GM06990 (cell line): Measurements from ENCODE around the gene ANK2.
A peak's percentile ranks its signal among the peaks of the same experiment; 100 is the strongest.

Source experiments
- DNase-seq: peaks from one replicate; pipeline ENCODE4 v3.0.0-alpha.2; 2011; ENCODE audit not compliant: insufficient read length; ENCODE audit errors: extremely low read depth
- H3K27me3 ChIP-seq: replicated peaks from 2 replicates; pipeline ENCODE4 v1.6.0; 2011; ENCODE audit warnings: low read length; ENCODE audit not compliant: control insufficient read depth, insufficient read depth
- H3K36me3 ChIP-seq: 2 replicates; pipeline ENCODE4 v1.5.1; 2011; ENCODE audit warnings: low read length; ENCODE audit not compliant: control insufficient read depth, insufficient read depth
- H3K4me3 ChIP-seq: replicated peaks from 2 replicates; pipeline ENCODE4 v1.5.1; 2011; ENCODE audit warnings: low read depth, mild to moderate bottlenecking, control low read depth, low read length
- TF ChIP-seq, protein P1 (sequence below): IDR thresholded peaks from 2 replicates; pipeline ENCODE4 v1.5.1; 2011; ENCODE audit warnings: low read length, control low read depth, mild to moderate bottlenecking, inconsistent platforms; ENCODE audit not compliant: insufficient read depth, poor library complexity, severe bottlenecking

The ANK2 gene

GRCh38 chr4:113144091-113144490, 94.6 kb downstream of the ANK2 start:
- TF ChIP-seq, protein P1, sequence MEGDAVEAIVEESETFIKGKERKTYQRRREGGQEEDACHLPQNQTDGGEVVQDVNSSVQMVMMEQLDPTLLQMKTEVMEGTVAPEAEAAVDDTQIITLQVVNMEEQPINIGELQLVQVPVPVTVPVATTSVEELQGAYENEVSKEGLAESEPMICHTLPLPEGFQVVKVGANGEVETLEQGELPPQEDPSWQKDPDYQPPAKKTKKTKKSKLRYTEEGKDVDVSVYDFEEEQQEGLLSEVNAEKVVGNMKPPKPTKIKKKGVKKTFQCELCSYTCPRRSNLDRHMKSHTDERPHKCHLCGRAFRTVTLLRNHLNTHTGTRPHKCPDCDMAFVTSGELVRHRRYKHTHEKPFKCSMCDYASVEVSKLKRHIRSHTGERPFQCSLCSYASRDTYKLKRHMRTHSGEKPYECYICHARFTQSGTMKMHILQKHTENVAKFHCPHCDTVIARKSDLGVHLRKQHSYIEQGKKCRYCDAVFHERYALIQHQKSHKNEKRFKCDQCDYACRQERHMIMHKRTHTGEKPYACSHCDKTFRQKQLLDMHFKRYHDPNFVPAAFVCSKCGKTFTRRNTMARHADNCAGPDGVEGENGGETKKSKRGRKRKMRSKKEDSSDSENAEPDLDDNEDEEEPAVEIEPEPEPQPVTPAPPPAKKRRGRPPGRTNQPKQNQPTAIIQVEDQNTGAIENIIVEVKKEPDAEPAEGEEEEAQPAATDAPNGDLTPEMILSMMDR, result no peak
- H3K4me3 ChIP-seq, result no peak overlapping the region
- no peaks in the 10 kb centered on the region for H3K36me3 ChIP-seq
- H3K27me3 ChIP-seq, result no peaks in the 10 kb centered on the region
- DNase-seq, result no peak

- DNase-seq, result no peak
- TF ChIP-seq, protein P1, result no peak
- Histone ChIP-seq H3K27me3 (no peaks in the 10 kb centered on the region), H3K4me3 (no peak overlapping the region), H3K36me3 (no peaks in the 10 kb centered on the region)
Observed at GRCh38 chr4:113145147-113145518, 95.7 kb downstream of the ANK2 start.

DNA sequence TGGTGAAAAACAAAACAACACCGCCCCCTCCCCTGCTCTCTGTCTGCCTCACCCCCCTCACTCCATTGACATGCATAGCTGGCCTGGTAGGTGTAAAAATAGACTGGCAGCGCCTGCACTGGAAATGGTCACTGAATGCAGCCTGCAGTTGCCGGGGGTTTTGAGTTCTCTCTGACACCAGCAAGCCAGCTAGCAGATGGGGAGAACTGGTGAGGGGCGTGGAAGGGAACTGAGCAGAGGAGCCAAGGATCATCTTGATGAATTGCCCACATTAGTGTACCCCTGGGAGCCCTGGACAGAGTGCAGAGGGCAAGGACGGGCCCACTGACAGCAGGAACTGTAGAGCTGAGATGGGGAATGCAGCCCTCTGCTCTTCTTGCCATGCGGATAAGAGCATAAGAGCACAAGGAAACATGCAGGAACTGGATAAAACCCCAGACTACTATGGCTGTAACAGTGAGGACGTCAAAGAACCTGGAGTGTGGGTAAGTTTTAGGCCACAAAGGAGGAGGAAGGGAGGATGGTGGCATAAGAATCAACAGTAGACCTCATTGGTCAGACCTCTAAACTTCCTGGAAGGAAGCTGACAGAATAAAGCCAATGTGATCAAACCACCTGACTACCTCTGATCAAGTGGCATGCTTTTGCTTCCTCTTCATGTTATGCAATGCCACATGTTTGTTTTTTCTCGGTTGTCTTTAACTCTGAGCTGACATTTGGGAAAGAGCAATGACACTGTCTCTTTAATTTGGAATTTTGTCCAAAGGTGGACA, 96.3 kb downstream of the ANK2 start:
- Histone ChIP-seq H3K27me3 (no peaks in the 10 kb centered on the region), H3K4me3 (no peak overlapping the region), H3K36me3 (no peaks in the 10 kb centered on the region)
- peak; percentile 5 for DNase-seq
- TF ChIP-seq, protein P1, result no peak

DNA sequence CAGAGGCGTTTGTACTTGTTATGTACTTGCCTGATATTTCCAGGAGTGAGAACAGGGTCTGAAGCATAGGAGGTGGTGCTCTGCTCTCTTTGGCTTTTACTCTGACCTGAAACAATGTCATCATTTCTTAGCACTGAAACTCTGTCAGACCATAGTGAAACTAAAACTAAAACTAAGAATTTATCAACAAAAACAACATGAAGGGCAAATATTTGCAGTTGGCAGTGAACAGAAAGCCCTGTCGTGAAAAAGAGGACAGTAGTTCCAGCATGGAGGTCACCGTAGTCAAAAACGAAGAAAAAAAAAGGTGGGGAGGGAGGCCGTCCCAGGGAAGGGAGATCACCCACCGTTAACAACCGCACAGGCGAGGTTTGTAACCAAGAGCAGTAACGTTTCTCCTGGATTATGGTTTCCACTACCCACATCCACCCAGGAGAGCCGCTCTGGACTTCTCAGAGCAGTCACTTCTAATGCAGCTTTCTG, 97.5 kb downstream of the ANK2 start:
- H3K36me3 ChIP-seq, result no peaks in the 10 kb centered on the region
- TF ChIP-seq, protein P1, result no peak
- DNase-seq, result peak; percentile 16
- peak overlapping the region; percentile 49 for H3K4me3 ChIP-seq
- no peaks in the 10 kb centered on the region for H3K27me3 ChIP-seq

DNA sequence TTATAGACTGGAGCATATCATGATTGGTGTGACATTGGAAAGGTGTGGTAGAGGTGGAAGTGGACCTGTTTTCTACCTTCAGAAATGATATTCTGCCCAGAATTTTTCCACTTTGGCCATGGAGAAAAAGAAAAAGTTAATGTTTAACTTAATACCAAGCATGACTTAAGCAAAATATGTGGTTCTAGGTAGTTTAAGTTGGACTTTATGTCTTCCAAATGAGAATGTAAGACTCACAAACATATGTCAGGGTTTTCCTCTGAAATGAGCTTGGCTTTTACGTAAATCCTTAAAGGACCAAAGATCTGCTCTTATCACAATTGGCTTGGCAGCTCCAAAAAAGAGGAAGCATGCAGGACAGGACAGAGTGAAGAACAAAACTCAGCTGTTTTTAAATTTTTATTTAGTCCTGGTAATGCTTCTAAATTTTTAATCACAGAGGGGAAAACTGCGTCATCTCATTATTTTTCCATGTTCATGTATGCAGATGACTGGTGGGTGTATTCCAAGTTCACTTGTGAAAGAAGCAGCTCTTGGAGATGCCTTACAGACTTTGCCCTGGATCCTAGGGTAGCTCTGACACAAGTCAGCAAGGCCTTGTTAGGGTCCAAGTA, 98.2 kb downstream of the ANK2 start:
- Histone ChIP-seq H3K27me3 (no peaks in the 10 kb centered on the region), H3K4me3 (no peak overlapping the region), H3K36me3 (no peaks in the 10 kb centered on the region)
- no peak for DNase-seq
- TF ChIP-seq, protein P1, result no peak
